ENCODE data around the gene PHKG1. TPM values are rescaled to one million over a fixed set of nuclear protein-coding genes. Genes with fewer than 3 reads are reported as not detected.

Gene PHKG1
- total and polyA plus RNA-seq, 2 of the 8 experiments (the other 6 are each of a cell fraction or from before 2014, with no cell fraction given): 0.03 to 0.61 TPM

DNA sequence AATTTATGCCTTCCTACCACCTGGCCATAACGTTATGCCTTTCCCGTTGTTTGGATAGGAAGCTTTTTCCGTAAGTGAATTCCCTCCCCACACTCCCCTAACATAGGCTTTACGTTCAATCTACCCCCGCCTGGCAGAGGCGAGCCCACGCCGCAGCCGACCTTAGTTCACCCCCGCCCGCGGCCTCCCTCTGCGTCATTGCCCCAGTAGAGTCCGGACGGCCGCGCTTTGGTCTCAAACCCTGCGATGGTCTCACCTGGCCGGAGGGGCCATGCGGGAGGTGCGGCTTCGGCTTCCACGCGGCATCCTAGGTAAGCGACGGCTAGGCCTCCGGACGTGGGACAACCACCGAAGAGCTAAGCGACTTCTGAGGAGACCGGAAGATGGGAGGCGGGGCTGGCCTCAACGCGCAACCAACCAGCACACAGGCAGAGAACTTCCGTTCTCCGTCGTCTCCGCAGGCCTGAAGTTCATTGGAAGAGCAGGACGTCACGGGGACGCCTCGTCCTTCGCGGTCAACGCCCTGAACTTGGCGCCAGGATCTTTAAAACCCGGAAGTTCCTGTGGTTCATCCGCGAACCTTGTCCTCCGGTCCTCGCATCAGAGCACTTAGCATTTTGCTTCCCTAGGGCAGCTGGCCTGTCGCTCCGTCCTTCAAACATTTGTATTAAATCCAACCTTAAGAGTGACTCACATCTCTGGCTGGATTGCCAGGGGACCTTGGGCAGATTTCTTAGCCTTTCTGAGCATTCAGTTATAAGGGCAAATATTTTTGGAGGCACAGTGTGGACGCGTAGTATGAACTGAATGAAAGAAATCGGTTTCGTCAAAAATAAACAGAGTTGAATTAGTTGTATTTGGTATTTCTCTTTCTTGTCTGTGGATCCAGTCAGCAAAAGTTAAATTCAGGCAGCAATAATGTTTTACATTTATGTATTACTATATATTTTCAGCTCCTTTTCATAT is 13.6 kb upstream of the PHKG1 start, which contains the start of gene CHCHD2 (continued):
- peak; percentile 54; the same call in 1 of the 2 replicates for TF ChIP-seq PHF8 (conservative IDR thresholded peaks at IDR 0.05; ENCODE audit: low read depth, low read length)
- TF ChIP-seq POLR2A (IDR thresholded peaks at IDR 0.05; ENCODE audit: control extremely low read depth in 1 of 2, low read depth in 2 of 2, low read length in 2 of 2): peak in 1 of 2 experiments; percentile 71; a peak in 1 of 3 replicates
- peak; percentile 62; the same call in 1 of the 2 replicates for TF ChIP-seq TBP (IDR thresholded peaks at IDR 0.05; ENCODE audit: low read depth, low read length)
- no peak for TF ChIP-seq RFX5 (IDR thresholded peaks at IDR 0.05; ENCODE audit: borderline replicate concordance, low read depth, low read length)
- TF ChIP-seq GABPA (IDR thresholded peaks at IDR 0.05; ENCODE audit: borderline replicate concordance, insufficient read depth, low read length): peak; percentile 89
- TF ChIP-seq TAF1 (IDR thresholded peaks at IDR 0.05; ENCODE audit: low read depth, low read length): peak; percentile 73
- TF ChIP-seq TAF7 (optimal IDR thresholded peaks at IDR 0.05; ENCODE audit: borderline replicate concordance, low read depth, low read length): peak; percentile 45
- TF ChIP-seq, protein P1, sequence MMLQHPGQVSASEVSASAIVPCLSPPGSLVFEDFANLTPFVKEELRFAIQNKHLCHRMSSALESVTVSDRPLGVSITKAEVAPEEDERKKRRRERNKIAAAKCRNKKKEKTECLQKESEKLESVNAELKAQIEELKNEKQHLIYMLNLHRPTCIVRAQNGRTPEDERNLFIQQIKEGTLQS (IDR thresholded peaks at IDR 0.05; ENCODE audit: insufficient read depth, low read depth, low read length): no peak
- TF ChIP-seq JUND (IDR thresholded peaks at IDR 0.05; ENCODE audit: low read length): no peak
- no peak for TF ChIP-seq CTBP2 (IDR thresholded peaks at IDR 0.05; ENCODE audit: borderline replicate concordance, insufficient read depth, insufficient read length, low read length)
- no peak for TF ChIP-seq RNF2 (IDR thresholded peaks at IDR 0.05; ENCODE audit: borderline replicate concordance, low read depth, low read length, missing control alignments, poor library complexity, severe bottlenecking)
- no peak for TF ChIP-seq CBX8 (IDR thresholded peaks at IDR 0.05; ENCODE audit: borderline replicate concordance, low read depth, low read length)
- TF ChIP-seq SIN3A (conservative IDR thresholded peaks at IDR 0.05 in 1 of 2, IDR thresholded peaks at IDR 0.05 in 1 of 2; ENCODE audit: low read depth in 1 of 2, low read length in 2 of 2): 0 out of 4 replicates have a peak, but pooled peaks of 1 of the 2 experiments have one; percentile 19
- no peak for TF ChIP-seq ZNF274 (IDR thresholded peaks at IDR 0.05; ENCODE audit: borderline replicate concordance, extremely low read depth, low read length)
- TF ChIP-seq, protein P2, sequence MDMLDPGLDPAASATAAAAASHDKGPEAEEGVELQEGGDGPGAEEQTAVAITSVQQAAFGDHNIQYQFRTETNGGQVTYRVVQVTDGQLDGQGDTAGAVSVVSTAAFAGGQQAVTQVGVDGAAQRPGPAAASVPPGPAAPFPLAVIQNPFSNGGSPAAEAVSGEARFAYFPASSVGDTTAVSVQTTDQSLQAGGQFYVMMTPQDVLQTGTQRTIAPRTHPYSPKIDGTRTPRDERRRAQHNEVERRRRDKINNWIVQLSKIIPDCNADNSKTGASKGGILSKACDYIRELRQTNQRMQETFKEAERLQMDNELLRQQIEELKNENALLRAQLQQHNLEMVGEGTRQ (IDR thresholded peaks at IDR 0.05; ENCODE audit: low read length): 0 out of 2 replicates have a peak, but pooled peaks have one; percentile 15
- no peak for TF ChIP-seq RBBP5 (IDR thresholded peaks at IDR 0.05; ENCODE audit: borderline replicate concordance, low read depth, low read length)

Measured in H1 (cell line).